Measurements from ENCODE around the gene TM9SF4. TPM values are rescaled to one million over a fixed set of nuclear protein-coding genes. Genes with fewer than 3 reads are reported as not detected.

TM9SF4 gene
- polyA plus RNA-seq, 4 donors, result 10.5 to 85.8 (median 20.2) TPM

DNA sequence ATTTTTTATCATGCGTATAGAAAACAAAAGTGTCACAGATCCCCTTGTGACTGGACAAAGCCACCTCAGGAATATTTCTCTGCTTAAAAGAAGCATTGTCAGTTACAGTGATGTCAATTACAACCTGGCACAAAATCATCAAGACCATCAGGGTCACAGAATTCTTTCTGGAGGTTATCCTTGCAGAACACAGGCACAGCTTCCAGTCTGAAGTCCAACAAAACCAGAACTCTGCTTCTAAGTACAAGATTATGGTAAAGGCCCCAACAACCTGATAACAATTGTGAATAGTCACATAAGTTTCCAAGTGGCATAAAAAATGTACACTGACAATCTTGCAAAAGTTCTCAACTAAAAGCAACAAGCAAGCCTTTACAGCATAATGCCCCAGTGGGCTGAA lies 77.0 kb downstream of the TM9SF4 start:
- FAIRE-seq (no peak), DNase-seq (peak; percentile 17 to 55)
- H3K9me3 ChIP-seq (ENCODE audit: control insufficient read depth in 2 of 2, insufficient read depth in 1 of 2, low read depth in 1 of 2, low read length in 1 of 2), result no peaks in the 10 kb centered on the region
- WGBS, 3 donors, result 83 to 95% (median 86%) methylated on average over 1 of the region's 1 CpG
- H3K36me3 ChIP-seq (ENCODE audit: control insufficient read depth in 3 of 3, insufficient read depth in 2 of 3, low read depth in 1 of 3, low read length in 3 of 3), result peaks cover 0 to 44% (median 0%) of the 10 kb centered on the region in 3 donors
- peak overlapping the region in 1 of 3 donors; percentile 80 for H3K27ac ChIP-seq (ENCODE audit: low read depth in 1 of 3, low read length in 2 of 3)
- H3K4me1 ChIP-seq (ENCODE audit: control insufficient read depth in 3 of 3, insufficient read depth in 2 of 3, low read depth in 1 of 3, low read length in 2 of 3), result peaks cover 3 to 90% (median 7%) of the 10 kb centered on the region in 3 donors
- no peak overlapping the region for H3K4me3 ChIP-seq (ENCODE audit: low read depth in 1 of 3, low read length in 3 of 3)
- H3K27me3 ChIP-seq (ENCODE audit: control insufficient read depth in 3 of 3, insufficient read depth in 3 of 3, low read length in 3 of 3), result no peaks in the 10 kb centered on the region

DNA sequence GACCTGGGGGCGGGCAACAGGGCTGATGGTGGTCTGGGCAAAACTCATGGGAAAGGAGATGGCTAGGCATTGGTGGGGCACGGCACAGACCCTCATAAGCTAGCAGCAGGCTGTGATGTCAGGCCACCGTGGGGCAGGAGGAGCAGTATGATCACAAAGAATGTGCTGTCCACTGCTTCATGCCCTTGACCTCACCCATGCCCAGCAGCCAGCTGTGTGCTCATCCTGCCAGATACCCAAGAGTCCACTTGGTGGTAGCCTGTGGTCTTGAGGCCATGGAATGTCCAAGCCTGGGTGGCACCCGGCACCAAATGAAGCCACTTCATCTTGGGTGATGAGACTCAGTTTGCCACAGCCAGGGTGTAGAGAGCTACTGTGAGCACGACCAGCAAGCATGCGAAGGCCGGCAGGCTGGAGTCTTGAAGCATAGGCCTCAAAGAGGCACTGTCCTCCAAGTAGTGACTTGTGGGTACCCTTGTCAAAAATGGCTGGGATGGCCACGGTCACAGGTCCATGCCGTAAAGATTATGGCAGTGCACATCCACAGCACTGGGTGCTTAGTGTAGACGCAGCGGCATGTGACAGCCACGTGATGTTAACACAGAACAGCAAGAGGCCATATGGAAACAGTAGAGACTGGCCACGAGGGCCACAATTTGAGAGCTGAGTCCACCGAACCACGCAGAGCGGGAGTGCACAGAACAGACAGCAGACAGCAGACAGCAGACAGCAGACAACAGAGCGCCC lies 79.0 kb downstream of the TM9SF4 start:
- peaks cover 0 to 59% (median 0%) of the 10 kb centered on the region in 3 donors for H3K36me3 ChIP-seq (ENCODE audit: control insufficient read depth in 3 of 3, insufficient read depth in 2 of 3, low read depth in 1 of 3, low read length in 3 of 3)
- no peaks in the 10 kb centered on the region for H3K9me3 ChIP-seq (ENCODE audit: control insufficient read depth in 2 of 2, insufficient read depth in 1 of 2, low read depth in 1 of 2, low read length in 1 of 2)
- H3K4me1 ChIP-seq (ENCODE audit: control insufficient read depth in 3 of 3, insufficient read depth in 2 of 3, low read depth in 1 of 3, low read length in 2 of 3), result peaks cover 2 to 90% (median 6%) of the 10 kb centered on the region in 3 donors
- DNase-seq, result peak in 1 of 2 donors; percentile 21
- FAIRE-seq, result no peak
- peak overlapping the region in 1 of 3 donors; percentile 93 for H3K27ac ChIP-seq (ENCODE audit: low read depth in 1 of 3, low read length in 2 of 3)
- no peaks in the 10 kb centered on the region for H3K27me3 ChIP-seq (ENCODE audit: control insufficient read depth in 3 of 3, insufficient read depth in 3 of 3, low read length in 3 of 3)
- no peak overlapping the region for H3K4me3 ChIP-seq (ENCODE audit: low read depth in 1 of 3, low read length in 3 of 3)
- 97 to 98% (median 97%) methylated on average over 17 of the region's 17 CpGs for WGBS, 3 donors

- no peak for FAIRE-seq
- peaks cover 2 to 90% (median 6%) of the 10 kb centered on the region in 3 donors for H3K4me1 ChIP-seq (ENCODE audit: control insufficient read depth in 3 of 3, insufficient read depth in 2 of 3, low read depth in 1 of 3, low read length in 2 of 3)
- H3K9me3 ChIP-seq (ENCODE audit: control insufficient read depth in 2 of 2, insufficient read depth in 1 of 2, low read depth in 1 of 2, low read length in 1 of 2), result no peaks in the 10 kb centered on the region
- no peak for DNase-seq
- no peaks in the 10 kb centered on the region for H3K27me3 ChIP-seq (ENCODE audit: control insufficient read depth in 3 of 3, insufficient read depth in 3 of 3, low read length in 3 of 3)
- peaks cover 0 to 59% (median 0%) of the 10 kb centered on the region in 3 donors for H3K36me3 ChIP-seq (ENCODE audit: control insufficient read depth in 3 of 3, insufficient read depth in 2 of 3, low read depth in 1 of 3, low read length in 3 of 3)
- H3K27ac ChIP-seq (ENCODE audit: low read depth in 1 of 3, low read length in 2 of 3), result peak overlapping the region in 1 of 3 donors; percentile 93
- peak overlapping the region in 1 of 3 donors; percentile 49 for H3K4me3 ChIP-seq (ENCODE audit: low read depth in 1 of 3, low read length in 3 of 3)
- WGBS, 3 donors, result 90 to 91% (median 91%) methylated on average over 9 of the region's 9 CpGs
Observed at GRCh38 chr20:32189123-32189410, 79.6 kb downstream of the TM9SF4 start.

DNA sequence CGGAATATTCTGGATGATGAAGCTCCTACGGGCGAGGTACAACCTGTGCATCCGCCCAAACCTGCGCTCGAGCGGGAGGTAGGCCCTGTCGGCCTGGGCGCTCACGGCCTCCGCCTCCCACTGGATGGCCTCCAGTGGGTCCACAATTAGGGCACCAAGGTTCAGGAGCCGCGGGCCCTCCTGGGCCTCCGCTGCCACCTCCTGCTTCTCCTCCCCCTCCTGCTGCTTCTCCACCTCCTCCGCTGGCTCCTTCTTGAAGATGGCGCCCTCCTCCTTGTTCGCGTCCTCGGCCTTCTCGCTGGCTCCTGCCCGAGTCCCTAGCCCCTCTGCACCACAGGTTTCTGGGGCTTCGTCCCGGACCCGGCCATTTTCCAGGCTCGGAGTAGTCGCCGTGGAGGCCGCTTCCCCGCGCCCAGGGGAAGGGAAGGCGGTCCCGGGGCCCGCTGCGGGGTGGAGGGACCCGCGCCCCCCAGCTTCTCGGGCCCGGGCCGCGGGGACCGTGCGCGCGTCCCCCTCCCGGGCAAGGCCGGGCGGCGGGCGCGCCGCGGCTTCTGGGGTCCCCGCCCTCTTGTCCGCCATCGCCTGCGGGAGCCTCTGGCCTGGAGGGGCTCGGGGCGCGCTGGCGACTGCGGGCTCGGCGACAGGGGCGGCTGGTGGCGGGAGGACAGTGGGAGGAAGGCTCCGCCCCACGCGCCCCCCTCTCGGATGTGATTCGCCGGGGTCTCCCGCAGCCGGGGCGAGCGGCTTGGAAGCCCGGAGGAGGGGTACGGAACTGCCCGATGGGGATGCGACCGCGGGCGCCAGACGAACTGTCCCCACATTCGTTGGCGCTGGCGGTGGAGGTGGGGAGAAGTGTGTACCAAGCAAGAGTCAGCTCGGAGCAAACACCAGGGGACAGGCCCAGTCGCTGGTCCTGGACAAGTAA lies 80.4 kb downstream of the TM9SF4 start:
- Histone ChIP-seq H3K36me3 (ENCODE audit: control insufficient read depth in 3 of 3, insufficient read depth in 2 of 3, low read depth in 1 of 3, low read length in 3 of 3) (peaks cover 0 to 62% (median 0%) of the 10 kb centered on the region in 3 donors), H3K4me3 (ENCODE audit: low read depth in 1 of 3, low read length in 3 of 3) (peak overlapping the region; percentile 43 to 59 (median 49)), H3K4me1 (ENCODE audit: control insufficient read depth in 3 of 3, insufficient read depth in 2 of 3, low read depth in 1 of 3, low read length in 2 of 3) (peaks cover 2 to 90% (median 6%) of the 10 kb centered on the region in 3 donors), H3K27me3 (ENCODE audit: control insufficient read depth in 3 of 3, insufficient read depth in 3 of 3, low read length in 3 of 3) (no peaks in the 10 kb centered on the region), H3K9me3 (ENCODE audit: control insufficient read depth in 2 of 2, insufficient read depth in 1 of 2, low read depth in 1 of 2, low read length in 1 of 2) (no peaks in the 10 kb centered on the region), H3K27ac (ENCODE audit: low read depth in 1 of 3, low read length in 2 of 3) (peak overlapping the region; percentile 76 to 93 (median 78))
- FAIRE-seq, result no peak
- WGBS, 3 donors, result 3 to 9% (median 6%) methylated on average over 62 to 88 of the region's 88 CpGs
- peak; percentile 39 to 76 for DNase-seq

- H3K9me3 ChIP-seq (ENCODE audit: control insufficient read depth in 2 of 2, insufficient read depth in 1 of 2, low read depth in 1 of 2, low read length in 1 of 2), result no peaks in the 10 kb centered on the region
- peak overlapping the region; percentile 76 to 93 (median 78) for H3K27ac ChIP-seq (ENCODE audit: low read depth in 1 of 3, low read length in 2 of 3)
- H3K4me1 ChIP-seq (ENCODE audit: control insufficient read depth in 3 of 3, insufficient read depth in 2 of 3, low read depth in 1 of 3, low read length in 2 of 3), result peaks cover 2 to 92% (median 6%) of the 10 kb centered on the region in 3 donors
- WGBS, 3 donors, result 40 to 58% (median 49%) methylated on average over 14 of the region's 14 CpGs
- H3K36me3 ChIP-seq (ENCODE audit: control insufficient read depth in 3 of 3, insufficient read depth in 2 of 3, low read depth in 1 of 3, low read length in 3 of 3), result peaks cover 2 to 70% (median 5%) of the 10 kb centered on the region in 3 donors
- FAIRE-seq (no peak), DNase-seq (peak in 1 of 2 donors; percentile 62)
- peak overlapping the region in 1 of 3 donors; percentile 42 for H3K4me3 ChIP-seq (ENCODE audit: low read depth in 1 of 3, low read length in 3 of 3)
- no peaks in the 10 kb centered on the region for H3K27me3 ChIP-seq (ENCODE audit: control insufficient read depth in 3 of 3, insufficient read depth in 3 of 3, low read length in 3 of 3)
Observed at GRCh38 chr20:32190616-32191415, 81.3 kb downstream of the TM9SF4 start.

DNA sequence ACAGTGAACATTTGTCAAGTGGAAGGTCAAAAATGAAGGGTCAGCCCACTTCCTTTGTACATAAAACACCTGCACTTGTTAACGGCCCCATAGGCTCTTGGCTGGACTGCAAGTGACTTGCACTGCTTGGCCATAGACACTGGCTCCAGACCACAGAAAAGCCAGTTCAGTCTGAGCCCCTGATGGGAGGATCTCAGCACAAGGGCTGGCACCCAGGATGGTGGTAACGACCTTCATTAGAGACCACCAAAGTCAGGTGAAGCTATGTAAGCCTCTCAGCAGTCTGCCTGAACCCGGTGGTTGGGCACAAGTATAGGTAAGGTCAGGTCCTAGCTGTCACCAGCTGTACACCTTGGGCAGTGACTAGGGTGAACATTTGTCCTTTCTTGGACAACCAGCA lies 81.9 kb downstream of the TM9SF4 start:
- Histone ChIP-seq H3K4me3 (ENCODE audit: low read depth in 1 of 3, low read length in 3 of 3) (no peak overlapping the region), H3K27ac (ENCODE audit: low read depth in 1 of 3, low read length in 2 of 3) (peak overlapping the region in 2 of 3 donors; percentile 35 to 93), H3K27me3 (ENCODE audit: control insufficient read depth in 3 of 3, insufficient read depth in 3 of 3, low read length in 3 of 3) (no peaks in the 10 kb centered on the region), H3K36me3 (ENCODE audit: control insufficient read depth in 3 of 3, insufficient read depth in 2 of 3, low read depth in 1 of 3, low read length in 3 of 3) (peaks cover 6 to 77% (median 9%) of the 10 kb centered on the region in 3 donors), H3K9me3 (ENCODE audit: control insufficient read depth in 2 of 2, insufficient read depth in 1 of 2, low read depth in 1 of 2, low read length in 1 of 2) (no peaks in the 10 kb centered on the region), H3K4me1 (ENCODE audit: control insufficient read depth in 3 of 3, insufficient read depth in 2 of 3, low read depth in 1 of 3, low read length in 2 of 3) (peaks cover 2 to 93% (median 6%) of the 10 kb centered on the region in 3 donors)
- FAIRE-seq (no peak), DNase-seq (no peak)
- 70 to 76% (median 73%) methylated on average over 3 of the region's 3 CpGs for WGBS, 3 donors

DNA sequence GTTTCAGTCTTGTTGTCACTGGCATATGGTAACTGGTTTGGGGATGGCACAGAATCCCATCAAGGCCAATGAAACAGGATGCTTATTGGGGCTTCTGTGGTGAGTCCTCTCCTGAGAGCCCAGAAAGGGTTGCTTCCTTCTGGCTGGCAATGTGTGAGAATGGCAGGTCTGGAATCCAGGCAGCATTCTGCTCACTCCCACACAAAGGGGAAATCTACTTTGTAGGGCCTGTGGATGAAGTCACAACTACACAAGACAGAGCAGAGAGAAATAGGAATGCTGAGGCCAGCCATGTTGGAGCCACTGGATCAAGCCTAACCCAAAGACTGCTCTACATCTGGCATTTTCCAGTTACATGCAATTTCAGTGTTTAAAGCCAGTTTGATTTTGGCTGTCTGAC lies 82.4 kb downstream of the TM9SF4 start:
- Histone ChIP-seq H3K4me3 (ENCODE audit: low read depth in 1 of 3, low read length in 3 of 3) (no peak overlapping the region), H3K36me3 (ENCODE audit: control insufficient read depth in 3 of 3, insufficient read depth in 2 of 3, low read depth in 1 of 3, low read length in 3 of 3) (peaks cover 9 to 81% (median 9%) of the 10 kb centered on the region in 3 donors), H3K27me3 (ENCODE audit: control insufficient read depth in 3 of 3, insufficient read depth in 3 of 3, low read length in 3 of 3) (no peaks in the 10 kb centered on the region), H3K27ac (ENCODE audit: low read depth in 1 of 3, low read length in 2 of 3) (peak overlapping the region in 1 of 3 donors; percentile 93), H3K4me1 (ENCODE audit: control insufficient read depth in 3 of 3, insufficient read depth in 2 of 3, low read depth in 1 of 3, low read length in 2 of 3) (peaks cover 2 to 90% (median 6%) of the 10 kb centered on the region in 3 donors), H3K9me3 (ENCODE audit: control insufficient read depth in 2 of 2, insufficient read depth in 1 of 2, low read depth in 1 of 2, low read length in 1 of 2) (no peaks in the 10 kb centered on the region)
- no peak for DNase-seq
- FAIRE-seq, result no peak

GRCh38 chr20:32192698-32193097 lies 83.2 kb downstream of the TM9SF4 start:
- FAIRE-seq, result no peak
- Histone ChIP-seq H3K4me3 (ENCODE audit: low read depth in 1 of 3, low read length in 3 of 3) (no peak overlapping the region), H3K9me3 (ENCODE audit: control insufficient read depth in 2 of 2, insufficient read depth in 1 of 2, low read depth in 1 of 2, low read length in 1 of 2) (no peaks in the 10 kb centered on the region), H3K27ac (ENCODE audit: low read depth in 1 of 3, low read length in 2 of 3) (peak overlapping the region in 2 of 3 donors; percentile 21 to 93), H3K27me3 (ENCODE audit: control insufficient read depth in 3 of 3, insufficient read depth in 3 of 3, low read length in 3 of 3) (no peaks in the 10 kb centered on the region), H3K36me3 (ENCODE audit: control insufficient read depth in 3 of 3, insufficient read depth in 2 of 3, low read depth in 1 of 3, low read length in 3 of 3) (peaks cover 9 to 84% (median 13%) of the 10 kb centered on the region in 3 donors), H3K4me1 (ENCODE audit: control insufficient read depth in 3 of 3, insufficient read depth in 2 of 3, low read depth in 1 of 3, low read length in 2 of 3) (peaks cover 2 to 82% (median 6%) of the 10 kb centered on the region in 3 donors)
- 15 to 61% (median 36%) methylated on average over 3 of the region's 3 CpGs for WGBS, 3 donors
- DNase-seq, result no peak
